ENCODE results near the gene CCDC71. TPM values are rescaled to one million over a fixed set of nuclear protein-coding genes. Genes with fewer than 3 reads are reported as not detected.

Gene CCDC71
- total RNA-seq, 1 experiment from 2014 or later, result 46.4 TPM

DNA sequence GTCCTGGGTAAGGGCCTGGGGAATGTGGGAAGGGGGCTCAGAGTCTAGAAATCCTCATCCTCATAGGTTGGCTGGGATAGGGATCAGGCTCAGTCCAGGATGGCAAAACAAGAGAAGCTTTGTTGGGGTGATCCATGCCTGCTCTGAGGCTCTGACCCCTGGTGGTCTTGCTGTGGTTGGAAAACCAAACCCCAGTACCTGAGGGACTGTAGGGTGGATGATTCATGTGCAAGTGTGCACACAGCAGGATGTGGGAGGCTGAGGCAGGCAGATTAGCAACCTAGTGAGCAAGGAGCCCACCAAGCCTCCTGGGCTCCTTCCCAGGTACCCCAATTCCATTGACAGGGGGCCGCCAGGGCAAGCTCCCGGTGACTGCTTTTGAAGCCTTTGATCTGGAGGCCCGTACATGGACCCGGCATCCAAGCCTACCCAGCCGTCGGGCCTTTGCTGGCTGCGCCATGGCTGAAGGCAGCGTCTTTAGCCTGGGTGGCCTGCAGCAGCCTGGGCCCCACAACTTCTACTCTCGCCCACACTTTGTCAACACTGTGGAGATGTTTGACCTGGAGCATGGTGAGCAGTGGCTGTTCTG is 8.4 kb upstream of the CCDC71 start:
- H3K36me3 ChIP-seq (replicated peaks; ENCODE audit: control insufficient read depth, insufficient read depth, low read length), result no peaks in the 10 kb centered on the region; the same call in 1 of the 2 replicates
- H3K4me3 ChIP-seq (ENCODE audit: insufficient read depth, low read depth, low read length), result no peak overlapping the region

DNA sequence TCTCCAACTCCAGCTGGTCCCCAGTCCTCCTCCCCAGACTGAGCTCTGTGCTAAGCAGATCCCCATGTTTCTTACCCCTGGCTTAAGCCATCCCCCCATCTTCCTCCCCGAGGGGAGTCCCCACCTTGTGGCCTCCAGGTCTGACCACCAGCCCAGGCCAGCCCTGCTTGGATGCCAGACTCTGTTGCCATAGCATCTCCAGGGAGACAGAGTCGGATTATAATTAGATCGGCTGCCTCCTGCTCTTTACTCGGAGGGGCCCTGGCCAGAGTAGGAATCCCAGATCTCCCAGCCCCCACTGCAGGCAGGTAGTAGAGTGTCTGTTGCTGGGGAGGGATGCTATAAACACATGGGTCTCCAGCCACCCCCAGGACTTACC is 7.7 kb upstream of the CCDC71 start:
- peak; percentile 61 for DNase-seq
- H3K4me3 ChIP-seq (ENCODE audit: insufficient read depth, low read depth, low read length), result no peak overlapping the region
- H3K27me3 ChIP-seq (ENCODE audit: control insufficient read depth, insufficient read depth, low read length), result peaks cover 2% of the 10 kb centered on the region; the same call in 1 of the 2 replicates
- H3K36me3 ChIP-seq (replicated peaks; ENCODE audit: control insufficient read depth, insufficient read depth, low read length), result no peaks in the 10 kb centered on the region; the same call in 1 of the 2 replicates

More for the DNA sequence above, 8.4 kb upstream of the CCDC71 start:
- peaks cover 2% of the 10 kb centered on the region; the same call in 1 of the 2 replicates for H3K27me3 ChIP-seq (ENCODE audit: control insufficient read depth, insufficient read depth, low read length)
- peak; percentile 50 for DNase-seq

DNA sequence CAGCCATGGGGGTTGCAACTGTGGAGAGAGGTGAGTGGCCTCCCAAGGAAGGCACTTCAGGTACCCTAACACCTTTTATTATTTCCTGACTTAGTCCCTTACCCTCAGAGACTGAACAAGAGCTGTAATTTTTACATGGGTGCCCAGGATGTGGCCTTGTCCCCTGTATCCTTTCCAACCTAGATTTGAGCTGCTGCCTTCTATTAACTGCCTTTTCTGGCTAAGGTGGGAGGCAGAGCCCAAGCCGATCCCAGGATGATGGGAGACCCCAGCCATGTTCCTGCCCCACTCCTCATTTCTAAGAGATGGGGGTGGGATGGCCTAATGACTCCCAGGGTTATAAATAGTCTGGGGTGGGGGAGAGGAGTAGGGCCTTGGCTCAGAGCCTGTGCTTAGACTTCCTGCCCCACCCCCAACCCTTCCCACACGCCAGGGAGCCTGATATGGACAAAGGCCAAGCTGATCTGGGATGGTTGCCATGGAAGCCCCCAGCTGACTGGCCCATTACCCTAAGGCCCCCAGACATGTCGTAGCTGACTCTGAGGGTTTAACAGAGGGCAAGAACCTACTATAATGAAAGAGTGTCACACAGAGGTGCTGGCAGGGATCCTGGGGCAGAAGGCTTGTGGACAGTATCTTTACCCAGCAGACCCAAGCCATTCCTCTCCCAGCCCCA is 7.1 kb upstream of the CCDC71 start:
- Histone ChIP-seq H3K4me3 (ENCODE audit: insufficient read depth, low read depth, low read length) (no peak overlapping the region), H3K27me3 (ENCODE audit: control insufficient read depth, insufficient read depth, low read length) (peaks cover 2% of the 10 kb centered on the region; the same call in 1 of the 2 replicates), H3K36me3 (replicated peaks; ENCODE audit: control insufficient read depth, insufficient read depth, low read length) (no peaks in the 10 kb centered on the region; the same call in 1 of the 2 replicates)
- DNase-seq, result peak; percentile 85

DNA sequence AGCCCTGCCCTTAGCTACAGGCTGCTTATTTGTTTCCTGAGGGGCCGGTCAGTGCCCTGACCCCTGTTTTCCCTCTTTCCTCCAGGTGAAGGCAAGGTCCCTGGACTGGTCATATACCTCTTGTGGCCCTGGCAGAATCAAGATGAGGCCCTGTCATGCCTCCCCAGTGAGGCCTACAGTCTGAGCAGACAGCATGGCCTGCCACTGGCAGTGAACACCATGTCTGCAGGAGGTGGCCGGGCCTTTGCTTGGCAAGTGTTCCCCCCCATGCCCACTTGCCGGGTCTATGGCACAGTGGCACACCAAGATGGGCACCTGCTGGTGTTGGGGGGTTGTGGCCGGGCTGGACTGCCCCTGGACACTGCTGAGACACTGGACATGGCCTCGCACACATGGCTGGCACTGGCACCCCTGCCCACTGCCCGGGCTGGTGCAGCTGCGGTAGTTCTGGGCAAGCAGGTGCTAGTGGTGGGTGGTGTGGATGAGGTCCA is 6.5 kb upstream of the CCDC71 start:
- Histone ChIP-seq H3K4me3 (ENCODE audit: insufficient read depth, low read depth, low read length) (no peak overlapping the region), H3K27me3 (ENCODE audit: control insufficient read depth, insufficient read depth, low read length) (peaks cover 2% of the 10 kb centered on the region; the same call in 1 of the 2 replicates), H3K36me3 (replicated peaks; ENCODE audit: control insufficient read depth, insufficient read depth, low read length) (no peaks in the 10 kb centered on the region; the same call in 1 of the 2 replicates)
- peak; percentile 56 for DNase-seq

DNA sequence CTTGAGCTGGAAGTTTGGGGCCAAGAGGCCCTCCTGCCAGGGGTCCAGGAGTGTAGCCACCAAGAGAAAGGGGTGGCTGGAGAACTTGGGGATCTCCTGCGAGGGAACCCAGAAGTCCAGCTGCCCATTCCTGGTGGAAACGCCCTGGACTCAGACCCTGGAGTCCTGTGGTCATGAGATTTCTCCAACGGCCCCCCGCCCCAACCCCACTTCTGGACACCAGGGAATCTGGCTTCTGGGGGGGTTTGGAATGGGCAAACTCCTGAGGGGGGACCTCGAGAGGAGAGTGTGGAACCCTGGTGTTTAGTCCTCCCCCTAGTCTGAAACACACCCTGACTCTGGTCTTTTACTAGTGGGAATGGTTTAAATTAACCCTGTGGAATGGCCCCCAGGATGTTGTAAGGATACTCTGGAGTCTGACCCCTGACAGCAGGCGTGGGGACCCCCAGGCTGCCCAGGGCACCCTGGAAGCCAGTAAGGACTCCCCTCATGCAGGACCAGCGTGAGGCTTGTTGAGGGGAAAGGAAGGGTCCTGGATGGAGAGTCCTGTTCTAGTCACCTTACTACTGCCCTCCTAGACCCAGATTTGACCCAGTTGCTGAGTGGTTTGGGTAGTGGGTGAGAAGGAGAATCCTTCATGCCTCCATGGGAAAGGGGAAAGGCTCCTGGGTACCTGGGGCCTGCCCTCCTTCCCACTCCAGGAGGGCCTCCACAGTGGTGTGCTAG is 5.8 kb upstream of the CCDC71 start:
- no peak for DNase-seq
- peaks cover 4% of the 10 kb centered on the region; the same call in 1 of the 2 replicates for H3K27me3 ChIP-seq (ENCODE audit: control insufficient read depth, insufficient read depth, low read length)
- H3K36me3 ChIP-seq (replicated peaks; ENCODE audit: control insufficient read depth, insufficient read depth, low read length), result no peaks in the 10 kb centered on the region
- peak overlapping the region; percentile 62 for H3K4me3 ChIP-seq (ENCODE audit: insufficient read depth, low read depth, low read length)

DNA sequence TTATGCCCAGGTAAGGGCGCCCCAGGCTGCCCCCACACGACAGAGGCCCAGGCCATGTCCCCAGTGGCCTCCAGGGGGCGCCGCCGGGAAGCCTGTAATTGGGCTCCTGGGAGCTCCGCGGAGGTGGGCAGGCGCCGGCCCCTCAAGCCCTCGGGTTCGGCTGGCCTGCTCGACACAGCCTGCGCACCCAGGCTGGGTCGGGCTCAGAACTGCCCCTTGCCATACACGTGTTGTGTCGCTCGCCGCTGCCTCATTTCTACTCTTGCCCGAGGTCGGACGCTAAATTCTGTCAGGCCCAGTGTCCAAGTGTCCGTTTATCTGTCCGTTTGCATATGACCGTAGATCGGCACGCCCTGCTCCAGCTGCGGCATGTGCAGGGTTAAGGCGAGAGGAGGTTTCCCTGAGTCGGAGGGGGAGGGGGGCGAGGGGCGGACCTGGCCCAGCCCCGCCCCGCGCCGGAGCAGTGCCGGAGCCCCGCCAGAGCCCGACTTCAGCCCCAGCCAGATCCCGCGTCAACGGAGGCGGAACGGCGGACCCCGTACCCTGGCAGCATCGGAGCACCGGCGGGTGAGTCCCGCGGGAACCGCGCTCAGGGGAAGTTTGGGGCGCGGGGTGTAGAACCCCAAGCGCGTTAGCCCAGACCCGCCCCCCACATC is 5.1 kb upstream of the CCDC71 start, which contains the start of gene KLHDC8B:
Gene KLHDC8B (plus strand): TSS at position 480 of the 656 bp plus-strand sequence. CDS start 1,172 bp downstream, outside the sequence.
- peak; percentile 99 for DNase-seq
- no peaks in the 10 kb centered on the region for H3K36me3 ChIP-seq (replicated peaks; ENCODE audit: control insufficient read depth, insufficient read depth, low read length)
- peak within 1 kb of the TSS; percentile 62 for H3K4me3 ChIP-seq (ENCODE audit: insufficient read depth, low read depth, low read length)
- peaks cover 4% of the 10 kb centered on the region; the same call in 1 of the 2 replicates for H3K27me3 ChIP-seq (ENCODE audit: control insufficient read depth, insufficient read depth, low read length)

DNA sequence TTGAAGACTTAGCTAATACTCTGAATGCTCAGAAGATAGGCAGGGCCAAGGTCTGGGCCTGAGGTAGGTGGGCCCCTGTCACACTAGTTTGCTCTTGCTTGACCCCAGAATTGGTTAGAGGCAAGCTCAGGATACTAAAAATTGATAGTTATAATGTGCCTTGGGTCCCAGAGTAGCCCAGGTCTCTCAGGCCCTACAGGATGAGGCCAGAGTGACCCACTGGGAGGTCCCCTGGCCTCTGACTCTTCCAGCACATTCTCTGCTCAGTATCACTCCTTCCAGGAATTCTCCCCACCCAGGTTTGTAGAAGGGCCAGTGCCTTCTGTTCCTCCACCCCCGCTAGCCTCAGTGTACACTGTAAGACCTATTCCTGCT is 4.6 kb upstream of the CCDC71 start:
- peaks cover 4% of the 10 kb centered on the region; the same call in 1 of the 2 replicates for H3K27me3 ChIP-seq (ENCODE audit: control insufficient read depth, insufficient read depth, low read length)
- no peak for DNase-seq

DNA sequence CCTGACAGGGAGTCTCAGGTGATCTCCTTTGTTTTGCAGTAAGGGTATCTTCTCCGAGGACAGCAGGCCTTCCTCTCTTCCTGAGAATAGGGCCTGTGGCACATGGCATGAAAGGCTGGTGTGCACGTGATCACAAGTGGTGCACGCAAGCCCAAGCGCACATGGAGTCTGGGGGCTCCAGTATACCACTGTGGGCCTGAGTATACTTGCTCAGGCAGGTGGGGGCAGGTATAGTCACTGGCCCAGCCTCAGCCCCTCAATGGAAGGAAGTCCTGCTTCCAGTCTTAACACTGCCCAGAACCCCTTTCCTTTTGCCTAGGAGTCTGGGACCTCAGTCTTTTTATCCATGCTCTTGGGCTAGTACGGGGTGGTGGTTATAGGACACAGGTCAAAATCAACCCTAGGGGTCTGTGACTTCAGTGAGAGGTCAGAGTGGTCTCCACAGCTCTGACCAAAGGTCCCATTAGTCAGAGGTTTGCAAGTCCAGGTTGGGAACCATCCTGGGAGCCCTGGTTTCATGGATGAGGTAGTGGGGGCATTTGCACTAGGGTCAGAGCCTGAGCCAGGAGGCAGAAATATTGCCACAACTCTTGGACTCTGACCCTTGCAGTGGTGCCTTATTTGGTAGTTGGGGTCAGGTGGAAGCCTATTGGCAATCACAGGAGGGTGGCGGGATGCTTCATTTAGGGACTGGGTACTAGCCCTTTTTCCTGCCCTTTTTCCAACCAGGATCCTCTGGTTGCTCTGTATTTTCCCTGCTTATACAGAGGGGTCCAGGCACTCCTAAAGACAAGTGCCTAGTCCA is 823 bp upstream of the CCDC71 start:
- no peak for DNase-seq
- peaks cover 3% of the 10 kb centered on the region; the same call in 1 of the 2 replicates for H3K27me3 ChIP-seq (ENCODE audit: control insufficient read depth, insufficient read depth, low read length)
- H3K4me3 ChIP-seq (ENCODE audit: insufficient read depth, low read depth, low read length), result peak overlapping the region; percentile 89
- peaks cover 11% of the 10 kb centered on the region for H3K36me3 ChIP-seq (replicated peaks; ENCODE audit: control insufficient read depth, insufficient read depth, low read length)

More for the DNA sequence above, 4.6 kb upstream of the CCDC71 start:
- H3K4me3 ChIP-seq (ENCODE audit: insufficient read depth, low read depth, low read length), result no peak overlapping the region
- H3K36me3 ChIP-seq (replicated peaks; ENCODE audit: control insufficient read depth, insufficient read depth, low read length), result no peaks in the 10 kb centered on the region

DNA sequence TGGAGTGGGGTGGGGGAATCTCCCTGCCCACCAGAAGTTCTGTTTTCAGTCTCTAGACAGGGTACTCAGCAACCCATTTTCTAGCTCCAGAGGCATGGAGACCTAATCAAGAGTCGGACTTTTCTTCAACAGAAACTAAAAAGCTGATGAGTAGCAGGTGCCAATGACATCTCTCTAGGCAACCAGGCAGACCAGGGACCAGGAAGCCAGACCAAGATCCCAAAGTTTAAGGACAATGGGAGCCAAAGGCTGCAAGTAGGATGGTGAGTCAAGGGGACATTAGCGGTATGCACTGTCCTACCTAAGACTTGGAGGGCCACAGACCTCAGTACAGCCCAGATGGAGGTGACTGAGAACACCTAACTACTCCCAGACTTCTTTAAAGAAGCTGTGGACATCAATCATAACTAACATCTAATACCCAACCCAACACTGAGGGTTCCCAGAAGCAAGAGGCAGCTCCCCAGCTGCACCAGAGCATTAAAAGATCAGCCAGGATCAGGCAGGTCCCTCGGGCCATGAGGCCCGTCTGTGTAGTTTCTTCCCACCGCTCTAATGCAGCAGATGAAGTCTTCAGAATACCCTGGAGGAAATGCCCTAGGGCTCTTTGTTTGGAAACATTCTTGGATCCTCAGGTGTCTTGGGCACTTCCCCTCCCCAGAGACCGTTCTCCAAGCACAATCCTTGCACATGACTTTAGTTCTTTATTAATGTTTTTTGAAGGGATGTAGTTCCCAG is 979 bp downstream of the CCDC71 start:
- peaks cover 13% of the 10 kb centered on the region for H3K36me3 ChIP-seq (replicated peaks; ENCODE audit: control insufficient read depth, insufficient read depth, low read length)
- peak; percentile 73 for DNase-seq
- H3K4me3 ChIP-seq (ENCODE audit: insufficient read depth, low read depth, low read length), result peak overlapping the region; percentile 89
- H3K27me3 ChIP-seq (ENCODE audit: control insufficient read depth, insufficient read depth, low read length), result peaks cover 2% of the 10 kb centered on the region; the same call in 1 of the 2 replicates

DNA sequence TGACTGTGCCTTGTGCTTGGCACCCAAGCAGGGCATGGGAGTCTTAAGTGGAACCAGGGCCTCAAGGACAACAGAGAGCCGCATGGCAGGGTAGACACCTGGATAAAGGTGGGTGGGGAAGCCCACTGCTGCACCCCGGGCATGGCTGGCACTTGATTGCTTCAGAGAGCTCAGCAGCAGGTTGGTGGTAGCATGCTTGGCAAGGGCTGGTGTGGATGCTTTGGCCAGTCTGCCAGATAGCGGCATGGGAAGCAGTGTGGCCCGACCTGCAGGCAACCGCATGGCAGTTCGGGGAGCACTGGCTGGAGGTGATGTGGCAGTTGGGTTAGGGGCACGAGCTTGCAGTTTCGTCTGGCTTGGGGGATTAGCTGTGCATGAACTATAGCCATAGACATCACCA is 2.5 kb downstream of the CCDC71 start:
- Histone ChIP-seq H3K27me3 (ENCODE audit: control insufficient read depth, insufficient read depth, low read length) (peaks cover 2% of the 10 kb centered on the region; the same call in 1 of the 2 replicates), H3K36me3 (replicated peaks; ENCODE audit: control insufficient read depth, insufficient read depth, low read length) (peaks cover 13% of the 10 kb centered on the region)
- no peak for DNase-seq

DNA sequence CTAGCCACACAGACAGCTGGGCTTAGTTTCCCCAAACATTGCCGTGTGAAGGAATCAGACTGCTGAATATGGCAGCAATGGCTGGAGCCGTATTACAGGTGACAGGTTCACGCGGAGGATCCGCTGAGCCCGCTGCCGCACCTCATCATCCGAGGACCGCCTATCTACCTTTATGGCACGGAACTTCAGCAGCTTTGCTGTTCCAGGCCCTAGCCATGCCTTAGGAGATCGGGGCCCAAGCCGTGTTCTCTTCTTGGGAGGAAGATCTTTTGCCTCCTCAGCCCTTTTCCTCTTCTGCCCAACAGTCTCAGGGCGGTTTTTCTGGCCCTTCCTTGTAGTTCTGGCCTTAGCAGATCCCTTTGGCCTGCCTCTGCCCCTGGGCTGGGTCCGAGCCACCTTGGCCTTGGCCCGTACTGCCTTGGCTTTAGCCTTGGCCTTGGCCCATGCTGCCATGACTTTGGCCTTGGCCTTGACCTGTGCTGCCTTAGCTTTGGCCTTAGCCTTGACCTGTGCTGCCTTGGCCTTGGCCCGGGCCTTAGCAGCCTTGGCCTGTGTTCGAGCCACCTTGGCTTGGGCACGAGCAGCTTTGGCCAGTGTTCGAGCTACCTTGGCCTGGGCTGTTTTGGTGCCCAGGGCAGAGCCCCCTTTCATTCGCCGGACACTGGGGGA is 3.2 kb downstream of the CCDC71 start:
- Histone ChIP-seq H3K36me3 (replicated peaks; ENCODE audit: control insufficient read depth, insufficient read depth, low read length) (peaks cover 13% of the 10 kb centered on the region), H3K4me3 (ENCODE audit: insufficient read depth, low read depth, low read length) (no peak overlapping the region), H3K27me3 (ENCODE audit: control insufficient read depth, insufficient read depth, low read length) (peaks cover 2% of the 10 kb centered on the region; the same call in 1 of the 2 replicates)
- DNase-seq, result no peak

More for the DNA sequence above, 2.5 kb downstream of the CCDC71 start:
- no peak overlapping the region for H3K4me3 ChIP-seq (ENCODE audit: insufficient read depth, low read depth, low read length)

DNA sequence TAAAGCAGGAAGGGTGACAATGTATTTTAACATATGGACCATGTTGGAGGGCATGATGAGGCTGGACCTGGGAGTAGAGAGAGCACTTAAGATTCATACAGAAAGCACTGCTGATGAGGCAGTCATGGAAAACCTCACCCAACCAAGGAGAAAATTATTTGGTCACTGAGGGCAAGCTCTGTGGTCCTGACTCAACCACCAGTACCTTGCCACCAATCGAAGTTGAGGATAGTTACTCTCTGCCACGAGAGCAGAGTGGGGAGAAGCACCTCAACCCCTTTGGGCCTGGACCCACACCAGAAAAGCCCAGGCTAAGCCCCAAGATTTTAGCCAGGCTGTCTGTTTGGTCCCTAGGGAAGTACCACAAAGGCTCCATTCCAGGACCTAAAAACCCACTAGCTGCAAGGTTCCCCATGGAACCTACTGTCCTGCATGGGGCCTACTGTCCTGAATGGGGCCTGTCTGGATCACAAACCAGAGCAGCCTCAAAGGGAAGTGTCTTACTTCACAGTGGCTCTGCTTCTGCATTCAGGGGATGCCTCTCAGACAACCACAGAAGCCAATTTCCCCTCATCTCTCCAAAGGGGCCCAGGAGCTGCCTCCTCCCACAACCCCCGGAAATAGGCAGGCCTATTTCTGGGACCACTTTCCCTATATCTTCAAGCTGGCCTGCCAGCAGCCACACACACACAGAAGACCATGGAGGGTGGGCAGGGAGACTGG is 4.2 kb downstream of the CCDC71 start:
- Histone ChIP-seq H3K27me3 (ENCODE audit: control insufficient read depth, insufficient read depth, low read length) (no peaks in the 10 kb centered on the region), H3K4me3 (ENCODE audit: insufficient read depth, low read depth, low read length) (no peak overlapping the region), H3K36me3 (replicated peaks; ENCODE audit: control insufficient read depth, insufficient read depth, low read length) (peaks cover 13% of the 10 kb centered on the region)
- no peak for DNase-seq
